ENCODE results near the gene CARMIL3.

Gene CARMIL3

DNA sequence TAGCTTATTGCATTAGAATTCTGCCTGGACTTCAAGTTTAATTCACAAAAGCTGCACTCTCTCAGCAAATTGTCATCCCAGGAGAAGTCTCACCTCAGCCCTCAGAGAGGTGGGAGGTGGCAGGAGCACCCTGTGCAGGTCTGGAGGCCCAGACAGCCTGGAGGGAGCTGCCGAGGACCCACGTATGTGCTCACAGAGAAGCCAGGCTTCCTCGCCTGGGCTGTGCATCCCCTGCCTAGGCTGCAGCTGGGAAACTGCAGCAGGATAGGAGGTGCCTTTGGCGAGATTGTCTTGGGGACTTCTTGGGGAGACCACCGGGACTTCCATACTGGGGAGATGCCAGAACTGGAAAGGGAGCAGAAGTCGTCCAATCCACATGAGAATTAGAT lies 28.3 kb downstream of the CARMIL3 start:
- DNase-seq: peak in 1 of 2 donors; percentile 13

DNA sequence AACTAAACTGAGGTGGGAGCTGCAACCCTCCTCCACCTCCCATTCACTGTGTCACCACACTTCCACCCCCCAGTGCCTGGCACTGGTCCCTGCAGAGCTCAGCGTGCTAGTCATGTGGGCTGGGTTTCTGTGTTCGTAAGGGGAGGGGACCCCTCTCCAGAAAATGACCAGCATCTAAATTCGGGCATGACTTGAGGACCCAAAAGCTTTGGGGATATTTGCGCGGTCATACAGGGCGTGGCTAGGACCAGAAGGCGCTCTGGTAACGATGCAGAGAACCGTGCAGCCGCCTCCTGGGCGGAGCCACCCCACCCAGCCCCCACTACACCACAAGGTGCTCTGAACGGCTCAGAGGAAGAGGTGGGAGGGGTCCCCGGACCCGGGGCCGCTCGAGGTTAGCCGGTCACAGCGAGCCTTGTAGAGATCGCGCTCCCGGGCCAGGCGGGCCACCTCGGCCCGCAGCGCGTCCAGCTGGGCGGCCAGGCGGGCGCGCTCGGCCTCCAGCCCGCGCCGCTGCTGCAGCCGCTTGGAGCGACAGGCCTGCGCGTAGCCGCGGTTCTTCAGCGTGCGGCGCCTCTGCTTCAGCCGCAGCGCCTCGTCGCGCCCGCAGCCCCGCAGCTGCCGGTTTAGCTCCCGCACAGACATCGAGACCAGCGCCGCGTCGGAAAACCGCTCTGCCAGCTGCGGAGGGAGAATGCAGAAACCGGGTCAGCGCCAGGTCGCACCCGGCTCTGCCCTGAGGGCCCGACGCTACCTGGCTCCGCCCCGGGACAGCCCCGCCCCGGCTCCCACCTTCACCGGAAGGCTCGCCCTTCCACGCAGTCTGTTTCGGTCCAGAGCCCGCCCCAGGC lies 29.3 kb downstream of the CARMIL3 start:
- peak; percentile 34 to 39 for DNase-seq

DNA sequence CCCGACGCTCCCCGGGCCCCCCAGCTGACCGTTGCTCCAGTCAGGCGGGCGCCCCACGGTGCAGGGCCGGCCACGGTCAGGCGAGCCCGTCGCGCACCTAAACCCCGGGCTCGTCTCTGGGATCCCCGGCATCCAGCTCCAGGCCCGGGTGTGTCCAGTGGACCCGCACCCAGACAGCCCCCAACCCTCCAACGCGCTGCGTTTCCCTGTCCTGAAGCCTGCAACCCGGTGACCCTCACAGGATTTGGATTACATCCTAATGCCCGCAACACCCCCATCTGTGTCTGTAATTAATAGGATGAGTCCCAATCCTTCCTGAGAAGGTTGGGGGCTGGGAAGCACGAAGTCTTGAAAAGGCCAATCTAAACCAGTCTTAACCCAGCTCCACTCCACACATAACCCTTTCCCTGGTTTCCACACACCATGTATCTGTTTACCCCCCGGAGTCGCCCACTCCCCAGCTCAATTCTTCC lies 30.0 kb downstream of the CARMIL3 start:
- DNase-seq: no peak

DNA sequence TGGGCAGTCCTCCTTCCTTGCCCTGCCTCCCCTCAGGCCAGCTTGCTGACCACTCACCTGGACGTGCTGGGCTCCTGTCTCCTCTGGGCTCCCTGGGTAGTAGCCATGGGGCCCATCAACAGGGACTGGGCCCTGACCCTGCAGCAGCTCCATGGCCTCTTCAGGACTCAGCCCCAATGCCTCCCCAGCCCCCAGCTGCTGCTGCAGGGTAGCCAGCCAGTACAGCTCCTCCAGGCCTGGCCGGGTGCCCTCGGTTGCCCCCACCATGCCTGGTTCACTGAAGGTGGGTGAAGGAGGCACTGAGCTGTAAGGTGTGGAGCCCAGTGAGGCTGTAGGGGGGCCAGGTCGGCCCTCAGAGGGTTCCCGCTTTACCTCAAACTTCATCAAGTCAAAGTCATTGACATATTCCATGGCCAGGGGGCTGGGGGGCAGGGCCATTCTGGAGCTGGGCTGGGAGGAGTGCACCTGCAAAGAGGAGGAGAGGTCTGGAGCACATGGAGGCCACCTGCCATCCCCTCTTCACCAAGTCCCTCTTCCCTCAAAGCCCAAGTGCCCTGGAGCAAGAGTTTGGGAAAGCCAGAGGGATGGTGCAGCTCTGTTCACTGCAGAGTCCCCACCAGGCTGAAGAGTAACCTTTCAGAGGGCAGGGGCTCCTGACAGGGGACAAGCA lies 30.7 kb downstream of the CARMIL3 start:
- DNase-seq: no peak

DNA sequence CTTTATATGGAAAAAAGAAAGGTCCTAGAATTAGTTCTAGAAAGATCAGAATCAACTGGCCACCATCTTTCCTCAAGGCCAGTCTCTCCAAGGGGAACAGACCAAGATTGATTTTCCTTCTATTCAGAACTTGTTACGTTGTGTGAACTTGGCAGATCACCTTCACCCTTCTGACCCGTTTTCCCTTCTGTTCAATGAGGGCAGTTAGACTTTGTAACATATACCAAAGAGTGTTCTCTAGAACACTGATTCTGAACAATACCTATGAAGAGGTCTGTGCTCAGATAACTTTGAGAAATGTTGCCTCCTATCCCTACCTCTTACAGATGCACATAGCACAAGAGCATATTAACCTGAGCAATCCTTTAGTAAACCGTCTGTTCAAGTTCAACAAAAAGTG lies 31.7 kb downstream of the CARMIL3 start:
- no peak for DNase-seq

DNA sequence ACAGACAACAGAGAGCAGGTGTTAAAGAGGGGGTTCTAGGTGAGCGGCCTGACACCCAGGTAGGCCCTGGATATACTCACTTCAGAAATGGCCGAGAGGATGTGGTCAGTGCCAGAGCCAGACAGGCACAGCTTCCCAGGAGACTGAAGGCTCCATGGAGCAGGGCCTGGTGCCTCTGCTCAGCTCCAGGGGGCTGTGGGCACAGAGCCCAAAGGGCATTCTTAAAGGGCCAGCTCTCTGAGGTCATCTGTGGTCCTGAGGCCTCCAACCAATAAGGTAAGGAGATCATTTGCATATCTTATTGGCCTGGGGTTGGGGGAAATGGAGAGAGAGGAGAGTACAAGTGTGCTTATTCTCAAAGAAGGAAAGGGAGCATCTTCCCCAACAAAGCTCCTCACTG lies 32.6 kb downstream of the CARMIL3 start:
- DNase-seq: no peak

DNA sequence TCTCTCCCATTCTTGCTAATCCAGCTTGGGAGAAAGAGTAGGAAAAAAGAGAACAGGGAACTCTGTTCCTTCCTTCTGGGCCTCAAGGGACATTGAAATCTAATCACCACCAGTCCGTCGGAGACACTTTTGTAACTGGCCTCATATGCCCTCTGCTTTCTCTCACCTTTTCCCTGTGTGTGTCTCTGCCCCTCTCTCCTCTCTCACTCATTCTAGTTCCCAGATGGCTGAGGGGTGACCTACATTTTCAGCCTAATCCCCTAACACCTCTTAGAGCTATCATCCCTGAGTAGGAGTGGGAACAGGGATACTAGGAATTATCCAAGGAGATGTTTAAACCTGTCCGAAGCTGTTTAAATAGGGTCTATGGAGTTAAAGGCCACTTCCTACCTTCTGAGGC lies 33.4 kb downstream of the CARMIL3 start:
- no peak for DNase-seq

DNA sequence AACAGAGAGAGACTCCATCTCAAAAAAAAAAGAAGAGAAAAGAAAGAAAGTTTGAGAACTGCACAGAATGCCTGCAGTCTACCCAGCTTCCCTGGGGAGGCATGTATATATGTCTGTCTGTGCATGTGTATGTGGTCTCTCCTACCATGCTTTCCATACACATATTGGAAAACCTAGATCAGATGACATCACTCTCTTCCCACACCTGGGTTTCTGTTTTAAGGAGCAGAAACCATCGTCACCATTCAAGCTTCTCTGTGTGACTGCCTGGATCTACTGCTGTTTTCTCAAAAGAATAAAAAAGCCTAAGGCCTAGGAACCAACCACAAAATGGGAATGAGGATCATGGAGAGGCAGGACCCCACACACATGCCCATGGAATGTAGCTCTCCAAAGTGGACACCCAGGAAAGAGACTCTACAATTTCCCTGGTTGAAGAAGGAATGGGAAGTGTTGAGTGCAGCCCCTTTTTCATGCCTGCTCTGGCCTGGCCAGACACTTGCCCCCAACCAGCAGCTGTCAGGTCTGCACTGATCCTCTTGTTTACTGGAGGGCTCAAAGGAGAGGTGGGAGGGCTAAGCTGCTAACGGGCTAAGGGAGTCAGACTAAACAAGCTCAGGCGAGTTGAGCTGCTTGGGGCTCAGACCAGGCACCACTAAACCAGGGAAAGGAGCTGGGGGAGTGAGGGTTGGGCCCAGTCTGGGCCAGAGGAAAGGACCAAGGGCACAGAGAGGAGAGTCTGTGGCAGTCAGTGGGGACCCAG lies 34.6 kb downstream of the CARMIL3 start:
- DNase-seq: no peak

DNA sequence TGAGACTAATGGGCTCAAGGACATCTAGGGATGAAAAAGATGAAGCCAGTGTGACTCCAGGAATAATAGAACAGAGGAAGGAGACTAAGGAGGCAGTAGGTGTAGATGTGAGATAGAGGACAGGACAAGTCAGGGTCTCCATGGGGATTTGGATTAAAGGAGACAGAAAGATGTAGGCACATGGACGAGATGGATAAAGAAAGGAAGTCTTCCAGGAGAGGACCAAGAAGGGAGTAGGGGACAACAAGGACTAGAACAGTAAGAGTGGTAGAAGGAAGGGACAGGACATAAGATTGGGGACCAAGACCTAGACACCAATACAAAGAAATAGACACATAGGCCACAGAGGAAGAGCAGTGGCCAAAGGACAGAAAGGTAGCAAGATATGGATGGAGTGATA lies 35.2 kb downstream of the CARMIL3 start:
- DNase-seq: no peak

DNA sequence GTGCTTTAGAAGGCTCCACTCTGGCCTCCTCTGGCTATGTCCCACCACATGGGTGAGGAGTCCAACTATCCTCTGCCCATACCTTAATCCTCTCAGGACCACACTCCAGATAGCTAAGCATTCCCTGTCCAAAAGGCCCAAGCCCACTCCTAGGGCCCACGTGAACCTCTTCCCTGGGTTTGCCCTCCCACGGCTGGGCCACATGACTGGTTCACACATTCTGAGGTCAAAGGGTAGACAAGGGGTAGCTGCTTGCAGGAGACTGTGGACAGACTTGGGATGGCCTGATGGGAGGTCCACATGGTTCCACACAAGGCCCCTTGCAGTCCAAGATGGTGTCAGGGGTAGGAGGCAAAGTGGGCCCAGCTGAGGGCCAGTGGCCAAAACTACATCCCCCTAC lies 36.3 kb downstream of the CARMIL3 start:
- no peak for DNase-seq

DNA sequence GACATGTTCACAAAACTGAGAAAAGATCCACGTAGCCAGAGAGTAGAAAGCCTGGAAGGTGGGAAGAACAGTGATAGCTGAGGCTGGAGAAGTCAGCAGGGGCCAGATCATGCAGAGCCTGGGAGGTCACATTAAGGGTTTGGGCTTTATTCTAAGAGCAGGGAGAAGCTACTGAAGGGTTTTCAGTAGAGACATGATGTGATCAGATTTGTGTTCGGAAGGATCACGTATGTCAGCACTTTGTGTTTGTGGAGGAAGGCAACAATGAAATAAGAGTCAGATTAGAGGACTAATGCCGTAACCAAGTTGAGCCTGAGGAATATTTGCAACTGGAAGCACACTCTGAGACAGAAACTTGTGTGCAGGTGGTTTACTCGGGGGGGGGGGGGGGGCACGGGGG lies 38.1 kb downstream of the CARMIL3 start:
- DNase-seq: no peak

DNA sequence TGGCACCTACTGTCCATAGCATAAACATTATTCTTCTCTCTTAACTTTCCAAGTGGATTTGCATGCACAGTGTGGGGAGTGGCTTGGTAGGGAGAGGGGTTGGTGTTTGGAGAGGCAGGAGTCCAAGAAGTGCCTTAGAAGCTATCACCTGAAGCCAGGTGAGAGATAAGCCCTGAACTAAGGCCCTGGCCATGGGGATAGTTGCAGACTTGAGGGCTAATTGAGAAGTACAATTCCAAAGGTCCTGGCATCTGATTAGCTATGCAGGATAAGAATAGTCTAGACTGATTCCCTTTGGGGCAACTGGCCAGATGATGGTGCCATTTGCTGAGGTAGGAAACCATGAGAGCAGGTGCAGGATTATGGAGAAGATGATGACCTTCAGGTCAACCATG lies 40.3 kb downstream of the CARMIL3 start:
- no peak for DNase-seq

DNA sequence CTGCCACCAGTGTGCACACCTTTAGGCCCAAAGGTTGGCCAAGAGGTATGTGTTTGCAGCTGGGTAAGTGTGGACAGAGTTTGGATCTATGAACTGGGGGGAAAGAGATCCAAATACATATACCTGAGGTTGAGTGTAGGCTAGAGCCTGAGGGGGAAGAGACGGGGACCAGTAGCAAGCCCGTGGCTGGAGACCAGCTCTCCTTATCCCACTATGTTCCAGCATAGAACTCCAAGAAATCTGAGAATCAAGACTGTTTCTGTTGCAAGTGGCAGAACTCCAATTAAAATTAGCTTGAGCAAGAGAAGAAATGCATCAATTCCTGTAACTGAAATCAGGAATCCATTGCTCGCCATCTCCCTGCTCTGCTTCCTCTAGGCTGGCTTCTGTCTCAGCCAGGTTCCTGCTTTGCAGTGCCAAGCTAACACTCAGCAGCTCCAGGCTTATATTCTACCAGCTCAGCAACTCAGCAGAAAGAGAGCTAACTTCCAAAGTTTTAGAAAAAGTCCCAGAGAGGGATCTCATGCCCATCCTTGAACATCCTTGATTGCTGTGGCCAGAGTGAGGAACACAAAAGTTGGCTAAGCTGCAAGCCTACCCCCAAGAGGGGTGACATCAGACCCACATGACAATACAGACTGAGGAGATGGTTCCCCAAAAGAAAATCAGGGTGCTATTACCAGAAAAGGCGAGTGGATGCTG lies 40.8 kb downstream of the CARMIL3 start:
- no peak for DNase-seq

DNA sequence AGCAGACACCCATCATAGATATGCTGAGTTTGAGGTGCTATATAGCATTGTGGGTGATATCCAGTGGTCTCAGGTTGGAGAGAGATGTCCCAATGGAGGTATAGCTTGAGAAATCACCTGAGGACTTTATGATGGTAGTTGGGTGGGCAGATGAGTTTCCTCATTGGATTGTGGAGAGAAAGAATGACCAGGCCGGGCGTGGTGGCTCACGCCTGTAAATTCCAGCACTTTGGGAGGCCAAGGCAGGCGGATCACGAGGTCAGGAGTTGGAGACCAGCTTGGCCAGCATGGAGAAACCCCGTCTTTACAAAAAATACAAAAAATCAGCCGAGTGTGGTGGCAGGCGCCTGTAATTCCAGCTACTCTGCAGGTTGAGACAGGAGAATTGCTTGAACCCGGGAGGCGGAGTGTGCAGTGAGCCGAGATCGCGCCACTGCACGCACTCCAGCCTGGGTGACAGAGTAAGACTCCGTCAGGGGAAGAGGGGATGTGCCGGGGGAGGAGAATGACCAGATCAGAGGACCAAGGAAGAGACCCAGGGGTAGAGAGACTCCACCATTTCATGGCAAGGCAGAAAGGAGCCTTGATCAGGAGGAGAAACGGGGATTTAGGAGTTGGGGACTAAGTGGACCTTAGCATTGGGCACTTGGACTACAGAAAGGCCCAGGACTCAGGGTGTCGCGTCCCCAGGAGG lies 41.5 kb downstream of the CARMIL3 start:
- DNase-seq: no peak

DNA sequence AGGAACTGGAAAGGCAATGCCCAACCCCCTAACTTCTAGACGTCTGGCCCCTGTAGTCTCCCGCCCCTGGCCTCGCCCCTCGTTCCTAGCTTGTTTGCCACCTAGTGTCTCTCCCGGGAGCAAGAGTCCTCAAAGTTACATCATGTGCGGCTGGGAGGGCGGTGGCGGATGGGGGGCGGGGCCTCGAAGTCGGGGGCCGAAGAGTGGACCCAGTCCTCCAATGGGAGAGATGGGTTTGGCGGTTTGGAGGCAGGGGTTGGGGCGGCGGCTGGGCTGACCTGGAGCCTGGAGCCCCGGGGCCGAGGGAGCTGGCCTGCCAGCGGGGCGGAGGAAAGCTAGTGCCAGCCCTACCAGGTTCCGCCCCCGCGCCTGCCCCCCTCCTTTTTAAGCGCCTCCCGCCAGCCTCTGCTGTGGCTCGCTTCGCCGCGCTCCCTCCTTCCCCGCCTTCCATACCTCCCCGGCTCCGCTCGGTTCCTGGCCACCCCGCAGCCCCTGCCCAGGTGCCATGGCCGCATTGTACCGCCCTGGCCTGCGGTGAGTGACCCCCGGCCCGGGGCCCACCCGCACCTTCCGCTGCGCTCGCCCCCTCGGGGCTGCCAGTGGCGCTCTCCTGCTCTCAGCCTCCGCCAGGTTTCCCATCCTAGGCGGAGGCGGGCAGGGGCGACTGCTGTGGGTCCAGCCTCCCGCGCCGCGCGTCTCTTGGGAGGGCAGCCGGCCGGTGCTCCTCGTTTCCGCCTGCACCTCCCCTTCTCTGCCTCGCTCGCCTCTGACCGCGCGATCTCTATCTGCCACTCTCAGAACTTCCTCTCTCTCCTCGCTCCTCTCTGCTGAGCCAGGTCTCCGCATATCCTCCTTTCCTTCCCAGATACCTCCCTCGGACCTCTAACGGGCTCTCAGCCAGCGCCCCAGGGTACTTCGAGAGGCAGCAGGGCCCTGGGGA lies 42.4 kb downstream of the CARMIL3 start, which contains the start of gene PCK2:
Gene PCK2 (plus strand): TSS at position 411 of the 940 bp plus-strand sequence. CDS start 95 bp downstream, at position 506.
- peak; percentile 73 to 74 for DNase-seq

DNA sequence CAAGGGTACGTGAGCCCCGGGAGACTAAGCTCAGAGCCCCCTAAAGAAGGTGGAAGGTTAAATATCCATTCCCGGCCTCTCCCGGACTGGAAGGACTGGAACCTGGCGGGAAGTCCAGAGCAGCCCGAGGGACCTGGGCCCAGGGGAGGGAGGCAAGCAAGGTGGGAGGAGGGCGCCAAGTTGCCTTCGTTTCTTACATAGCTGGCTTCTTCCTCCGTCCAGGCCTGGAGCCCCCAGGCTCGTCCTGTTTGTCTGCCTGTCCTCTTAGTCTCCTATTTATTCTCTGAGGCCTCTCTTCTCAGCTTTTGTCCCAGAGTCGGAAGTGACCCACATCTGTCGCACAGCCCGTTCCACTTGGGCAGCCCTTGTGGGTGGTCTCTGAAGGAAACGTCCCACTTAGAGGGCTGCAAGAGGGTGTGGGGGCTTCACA lies 43.0 kb downstream of the CARMIL3 start:
- DNase-seq: peak in 1 of 2 donors; percentile 27

DNA sequence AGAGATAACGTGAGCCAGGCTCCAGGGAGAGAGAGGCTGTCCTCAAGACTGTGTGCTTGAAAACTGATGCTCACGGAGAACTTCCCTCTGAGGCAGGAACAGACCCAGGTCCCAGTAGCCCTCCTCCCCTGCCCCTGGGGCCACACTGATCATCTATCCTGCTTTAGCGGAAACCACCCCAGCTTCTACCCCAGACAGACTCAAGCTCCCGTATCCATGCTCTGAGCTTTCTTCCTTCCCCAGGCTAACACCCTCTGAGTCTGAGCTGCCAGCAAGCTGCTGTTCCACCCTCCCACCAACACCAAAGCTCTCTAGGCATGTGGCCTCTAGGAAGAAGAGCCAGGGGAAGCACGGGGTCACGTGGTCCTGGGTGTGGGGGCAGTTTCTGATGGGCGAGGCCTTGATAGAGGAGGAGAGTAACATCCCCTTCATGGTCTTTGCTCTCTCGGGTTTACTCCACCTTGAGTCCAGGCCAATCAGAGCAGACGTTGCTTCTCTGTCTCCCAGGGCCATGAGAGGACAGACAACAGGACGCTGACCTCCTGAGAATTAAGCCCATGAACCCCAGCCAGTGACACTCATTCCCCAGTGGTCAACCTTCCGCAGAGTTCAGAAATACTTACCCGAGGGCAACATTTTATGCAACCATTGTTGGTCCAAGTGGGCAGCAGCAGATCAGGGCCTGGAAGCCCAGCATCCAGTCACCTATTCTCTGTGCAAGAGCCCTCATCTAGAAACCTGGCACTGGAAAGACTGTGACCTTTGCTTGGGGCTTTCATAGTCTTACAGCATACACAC lies 43.7 kb downstream of the CARMIL3 start:
- peak in 1 of 2 donors; percentile 7 for DNase-seq

DNA sequence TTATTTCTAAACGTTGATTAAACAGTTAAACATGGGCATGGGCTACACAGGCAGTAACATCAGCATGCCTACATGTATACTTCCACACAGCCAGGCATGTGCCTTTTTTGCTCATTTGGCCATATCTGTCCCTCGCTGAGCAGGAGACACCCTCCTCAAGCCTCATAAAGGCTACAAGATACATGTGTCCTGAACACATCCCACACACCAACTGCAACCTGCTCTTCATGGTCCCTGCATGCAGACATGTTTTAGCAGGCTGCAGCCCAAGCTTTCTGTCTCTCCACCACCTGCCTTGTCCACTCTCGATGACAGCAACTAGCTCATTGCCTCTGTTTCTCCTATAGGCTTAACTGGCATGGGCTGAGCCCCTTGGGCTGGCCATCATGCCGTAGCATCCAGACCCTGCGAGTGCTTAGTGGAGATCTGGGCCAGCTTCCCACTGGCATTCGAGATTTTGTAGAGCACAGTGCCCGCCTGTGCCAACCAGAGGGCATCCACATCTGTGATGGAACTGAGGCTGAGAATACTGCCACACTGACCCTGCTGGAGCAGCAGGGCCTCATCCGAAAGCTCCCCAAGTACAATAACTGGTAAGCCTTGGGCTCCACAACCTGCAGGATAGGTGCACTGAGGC lies 44.9 kb downstream of the CARMIL3 start:
- no peak for DNase-seq

DNA sequence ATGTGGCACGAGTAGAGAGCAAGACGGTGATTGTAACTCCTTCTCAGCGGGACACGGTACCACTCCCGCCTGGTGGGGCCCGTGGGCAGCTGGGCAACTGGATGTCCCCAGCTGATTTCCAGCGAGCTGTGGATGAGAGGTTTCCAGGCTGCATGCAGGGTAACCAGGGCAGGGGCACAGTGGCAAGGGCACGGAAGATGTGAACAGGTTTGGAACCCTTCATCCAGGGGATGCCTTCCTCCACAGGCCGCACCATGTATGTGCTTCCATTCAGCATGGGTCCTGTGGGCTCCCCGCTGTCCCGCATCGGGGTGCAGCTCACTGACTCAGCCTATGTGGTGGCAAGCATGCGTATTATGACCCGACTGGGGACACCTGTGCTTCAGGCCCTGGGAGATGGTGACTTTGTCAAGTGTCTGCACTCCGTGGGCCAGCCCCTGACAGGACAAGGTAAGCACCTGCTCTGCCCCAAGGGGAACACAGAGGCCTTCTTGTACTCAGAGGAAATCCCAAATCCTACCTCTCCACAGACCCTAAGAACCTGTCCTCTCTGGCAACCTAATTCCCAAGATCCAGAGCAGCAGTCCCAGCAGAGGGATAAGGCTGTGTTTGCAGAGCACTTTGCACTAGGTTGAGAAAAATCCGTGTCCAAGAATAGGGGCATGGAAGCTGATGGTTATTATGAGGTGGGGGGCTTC lies 46.6 kb downstream of the CARMIL3 start:
- no peak for DNase-seq

Measured in hippocampal formation (tissue), 2 donors.